ENCODE data around the gene ZNF775.

ZNF775 gene

GRCh38 chr7:150399421-150400007 is 20.4 kb downstream of the ZNF775 start:
- Histone ChIP-seq H3K27ac (replicated peaks) (no peak overlapping the region), H3K27me3 (ENCODE audit: insufficient read depth, poor library complexity, severe bottlenecking) (no peaks in the 10 kb centered on the region), H3K4me3 (replicated peaks; ENCODE audit: insufficient read depth, low read length) (no peak overlapping the region)
- no peak for DNase-seq (ENCODE audit: low read depth in 1 of 2, low spot score in 1 of 2)
- TF ChIP-seq CTCF (IDR thresholded peaks at IDR 0.05; ENCODE audit: insufficient read depth, low read length) (no peak), SPI1 (IDR thresholded peaks at IDR 0.05; ENCODE audit: borderline replicate concordance, low read depth) (no peak), GABPA (IDR thresholded peaks at IDR 0.05; ENCODE audit: low read depth) (no peak), REST (IDR thresholded peaks at IDR 0.05; ENCODE audit: insufficient replicate concordance, low read depth) (no peak), POLR2AphosphoS5 (IDR thresholded peaks at IDR 0.05; ENCODE audit: low read depth) (no peak)

GRCh38 chr7:150400008-150400787 is 21.1 kb downstream of the ZNF775 start:
- DNase-seq (ENCODE audit: low read depth in 1 of 2, low spot score in 1 of 2) = no peak
- H3K27ac ChIP-seq (replicated peaks) = no peak overlapping the region
- H3K4me3 ChIP-seq (replicated peaks; ENCODE audit: insufficient read depth, low read length) = no peak overlapping the region
- TF ChIP-seq CTCF (IDR thresholded peaks at IDR 0.05; ENCODE audit: insufficient read depth, low read length) (no peak), REST (IDR thresholded peaks at IDR 0.05; ENCODE audit: insufficient replicate concordance, low read depth) (no peak), GABPA (IDR thresholded peaks at IDR 0.05; ENCODE audit: low read depth) (no peak), SPI1 (IDR thresholded peaks at IDR 0.05; ENCODE audit: borderline replicate concordance, low read depth) (no peak)
- no peaks in the 10 kb centered on the region for H3K27me3 ChIP-seq (ENCODE audit: insufficient read depth, poor library complexity, severe bottlenecking)

- Histone ChIP-seq H3K27me3 (ENCODE audit: insufficient read depth, poor library complexity, severe bottlenecking) (no peaks in the 10 kb centered on the region), H3K27ac (replicated peaks) (no peak overlapping the region), H3K4me3 (replicated peaks; ENCODE audit: insufficient read depth, low read length) (no peak overlapping the region)
Observed at GRCh38 chr7:150400788-150401423, 21.8 kb downstream of the ZNF775 start.

More at GRCh38 chr7:150400788-150401423, 21.8 kb downstream of the ZNF775 start:
- TF ChIP-seq GABPA (IDR thresholded peaks at IDR 0.05; ENCODE audit: low read depth) (no peak), POLR2AphosphoS5 (IDR thresholded peaks at IDR 0.05; ENCODE audit: low read depth) (no peak), CTCF (IDR thresholded peaks at IDR 0.05; ENCODE audit: insufficient read depth, low read length) (no peak)
- DNase-seq (ENCODE audit: low read depth in 1 of 2, low spot score in 1 of 2) = no peak

All from HL-60 (cell line).